ENCODE measurements around the gene QTRT2. TPM values are rescaled to one million over a fixed set of nuclear protein-coding genes. Genes with fewer than 3 reads are reported as not detected.

QTRT2 gene
- 22.3 and 22.8 TPM in 2 replicates for total RNA-seq

DNA sequence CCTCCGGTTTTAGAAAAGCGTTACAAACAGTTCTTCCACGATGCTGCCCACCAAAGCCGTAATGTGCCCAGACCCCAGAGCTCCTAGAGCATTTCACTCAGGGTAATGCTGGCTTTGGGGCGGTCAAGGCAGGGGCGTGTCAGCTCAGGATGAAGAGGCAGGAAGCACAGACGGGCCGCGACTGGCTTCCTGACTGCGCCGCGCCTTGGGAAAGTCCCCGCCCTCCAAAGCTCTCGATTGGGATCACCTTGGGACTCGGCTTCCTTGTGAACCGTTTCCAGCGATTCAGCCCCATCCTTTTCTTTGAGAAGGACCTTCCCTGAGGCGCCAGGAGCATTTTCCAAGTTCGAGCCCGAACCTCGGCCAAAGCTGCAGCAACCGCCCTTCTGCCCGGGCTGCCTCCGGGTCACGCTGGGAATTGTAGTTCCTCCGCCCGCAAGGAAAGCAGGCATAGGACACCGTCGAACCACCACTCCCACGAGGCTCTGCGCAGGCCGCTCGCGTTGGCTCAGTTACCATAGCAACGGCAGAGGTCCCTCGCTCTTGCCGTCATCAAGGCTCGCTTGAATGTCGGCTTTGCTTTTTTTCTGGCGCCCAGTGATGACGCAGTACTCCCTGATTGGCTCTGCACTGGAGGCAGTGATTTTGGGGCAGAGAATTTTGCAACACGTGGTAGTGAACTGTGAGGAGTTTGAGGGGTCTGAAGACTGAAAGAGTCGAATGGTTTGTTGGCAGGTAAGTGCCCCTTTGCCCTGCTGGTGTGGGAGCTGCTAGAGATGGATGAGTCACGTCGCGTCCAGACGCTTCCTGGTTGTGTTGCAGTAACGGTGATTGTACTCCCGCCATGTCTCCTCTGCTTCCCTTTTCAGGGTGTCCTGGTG is at the start of gene QTRT2, which contains the start of gene CCDC191:
TSS of gene QTRT2 (plus strand) at position 608 of the 881 bp plus-strand sequence. CDS start 8,521 bp downstream, outside the sequence.
TSS of gene CCDC191 (minus strand) at position 397 of the 881 bp plus-strand sequence. CDS start at position 337, 60 bp downstream.

Other genes starting within 250 kb of the QTRT2 start
- 18.3 and 20.1 TPM in 2 replicates for gene GRAMD1C, start 217.9 kb upstream of the QTRT2 start, total RNA-seq
- gene ZDHHC23, start 108.7 kb upstream of the QTRT2 start, total RNA-seq = 2.0 and 3.3 TPM in 2 replicates
- gene CCDC191, start 211 bp upstream of the QTRT2 start, total RNA-seq = 0.44 and 0.80 TPM in 2 replicates
- gene DRD3, start 122.3 kb downstream of the QTRT2 start, total RNA-seq = not detected in 2 replicates
- not detected in 2 replicates for gene ZNF80, start 180.8 kb downstream of the QTRT2 start, total RNA-seq
- not detected in 2 replicates for gene TIGIT, start 237.3 kb downstream of the QTRT2 start, total RNA-seq

Measured in mammary microvascular endothelial cell (primary cell).